VCaP (cell line): ENCODE measurements around the gene FOXE3.

Experiments
- H3K27ac ChIP-seq: fragments of 450-650 bp; 2 replicates; pipeline ENCODE4 v1.5.1; 2017
- TF ChIP-seq, protein P1 (sequence below): fragments of 450-650 bp; conservative IDR thresholded peaks from 2 replicates; pipeline ENCODE4 v1.5.1; 2017; ENCODE audit warnings: mild to moderate bottlenecking, moderate library complexity

FOXE3 gene

GRCh38 chr1:47415728-47416318 lies at the start of gene FOXE3:
FOXE3 (plus strand) TSS chr1:47416285; CDS start chr1:47416316, 31 bp downstream.
- TF ChIP-seq, protein P1, sequence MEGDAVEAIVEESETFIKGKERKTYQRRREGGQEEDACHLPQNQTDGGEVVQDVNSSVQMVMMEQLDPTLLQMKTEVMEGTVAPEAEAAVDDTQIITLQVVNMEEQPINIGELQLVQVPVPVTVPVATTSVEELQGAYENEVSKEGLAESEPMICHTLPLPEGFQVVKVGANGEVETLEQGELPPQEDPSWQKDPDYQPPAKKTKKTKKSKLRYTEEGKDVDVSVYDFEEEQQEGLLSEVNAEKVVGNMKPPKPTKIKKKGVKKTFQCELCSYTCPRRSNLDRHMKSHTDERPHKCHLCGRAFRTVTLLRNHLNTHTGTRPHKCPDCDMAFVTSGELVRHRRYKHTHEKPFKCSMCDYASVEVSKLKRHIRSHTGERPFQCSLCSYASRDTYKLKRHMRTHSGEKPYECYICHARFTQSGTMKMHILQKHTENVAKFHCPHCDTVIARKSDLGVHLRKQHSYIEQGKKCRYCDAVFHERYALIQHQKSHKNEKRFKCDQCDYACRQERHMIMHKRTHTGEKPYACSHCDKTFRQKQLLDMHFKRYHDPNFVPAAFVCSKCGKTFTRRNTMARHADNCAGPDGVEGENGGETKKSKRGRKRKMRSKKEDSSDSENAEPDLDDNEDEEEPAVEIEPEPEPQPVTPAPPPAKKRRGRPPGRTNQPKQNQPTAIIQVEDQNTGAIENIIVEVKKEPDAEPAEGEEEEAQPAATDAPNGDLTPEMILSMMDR = no peak

DNA sequence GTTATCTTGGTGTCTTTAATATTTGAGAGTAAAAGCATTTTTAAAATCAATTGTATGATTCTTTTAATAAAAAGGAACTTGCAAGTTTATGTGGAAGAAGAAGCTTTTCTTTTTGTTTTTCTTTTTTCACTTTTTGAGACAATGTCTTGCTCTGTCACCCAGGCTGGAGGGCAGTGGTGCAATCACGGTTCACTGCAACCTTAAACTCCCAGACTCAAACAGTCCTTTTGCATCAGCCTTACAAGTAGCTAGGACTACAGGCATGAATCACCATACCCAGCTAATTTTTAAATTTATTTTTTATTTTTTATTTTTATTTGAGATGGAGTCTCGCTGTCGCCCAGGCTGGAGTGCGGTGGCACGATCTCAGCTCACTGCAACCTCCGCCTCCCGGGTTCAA lies 48.4 kb upstream of the FOXE3 start:
- no peak overlapping the region for H3K27ac ChIP-seq
- TF ChIP-seq, protein P1 = no peak

More at GRCh38 chr1:47415728-47416318, at the start of gene FOXE3:
- H3K27ac ChIP-seq = no peak within 1 kb of the TSS

DNA sequence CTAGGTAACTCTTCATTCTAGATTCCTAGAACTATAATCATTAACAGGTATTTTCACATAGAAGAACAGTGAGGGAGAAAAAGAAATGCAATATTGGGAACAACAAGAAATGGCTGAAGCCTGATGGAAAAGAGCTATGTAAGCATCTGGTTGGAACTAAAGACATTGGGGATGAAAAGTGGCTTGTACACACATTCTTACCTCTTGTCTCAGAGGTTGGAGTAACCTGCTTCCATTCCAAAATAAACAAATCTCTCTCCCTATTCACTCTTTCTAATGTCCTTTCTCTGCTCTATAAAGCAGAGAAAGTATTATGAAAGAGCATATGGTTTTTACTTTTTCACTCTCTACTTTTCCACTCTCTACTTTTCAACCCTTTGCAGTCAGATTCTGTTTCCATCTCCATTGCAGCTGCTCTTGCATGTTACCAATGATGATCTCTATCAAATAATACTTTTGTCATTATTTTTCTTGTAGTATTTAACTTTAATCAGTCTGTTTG lies 45.0 kb upstream of the FOXE3 start:
- no peak overlapping the region for H3K27ac ChIP-seq
- TF ChIP-seq, protein P1 = no peak

DNA sequence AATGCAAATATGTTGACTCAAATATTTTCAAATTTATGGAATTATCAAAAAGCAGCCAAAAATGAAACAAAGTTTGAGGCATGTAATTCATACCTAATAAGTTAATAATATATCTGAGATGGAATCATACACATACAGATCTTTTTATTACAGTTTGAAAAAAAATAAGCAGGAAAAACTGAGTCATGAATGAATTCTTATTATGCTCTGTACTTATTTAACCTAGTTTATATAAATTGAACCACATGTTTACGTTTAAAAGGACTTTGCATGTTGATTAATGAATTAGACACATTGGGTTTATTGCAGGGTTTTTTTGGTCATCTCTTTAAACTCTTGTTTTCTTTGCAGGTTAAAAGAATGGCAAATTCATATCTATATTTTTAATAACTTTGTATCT lies 41.6 kb upstream of the FOXE3 start:
- H3K27ac ChIP-seq = no peak overlapping the region
- TF ChIP-seq, protein P1 = no peak

GRCh38 chr1:47378147-47378546 lies 37.9 kb upstream of the FOXE3 start:
- H3K27ac ChIP-seq = no peak overlapping the region
- TF ChIP-seq, protein P1 = no peak

DNA sequence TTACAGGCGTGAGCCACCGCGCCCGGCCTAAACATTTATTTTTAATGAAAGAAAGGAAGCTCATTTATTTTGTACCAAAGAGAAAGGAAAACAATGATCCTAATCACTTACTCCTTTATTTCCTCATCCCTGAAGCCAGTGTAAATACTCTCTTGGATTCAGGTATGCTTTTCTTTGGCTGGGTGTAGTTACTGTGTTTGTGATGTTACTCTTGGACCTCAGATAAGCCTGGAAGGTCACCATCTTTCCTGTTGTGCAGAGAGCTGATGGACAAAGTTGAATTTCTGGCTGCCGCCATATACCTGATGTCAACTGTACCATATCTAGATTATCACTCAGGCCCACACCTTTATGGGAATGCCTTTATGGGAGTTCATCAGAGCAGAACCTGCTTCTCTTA lies 35.4 kb upstream of the FOXE3 start:
- TF ChIP-seq, protein P1 = no peak
- H3K27ac ChIP-seq = peak overlapping the region; percentile 71

DNA sequence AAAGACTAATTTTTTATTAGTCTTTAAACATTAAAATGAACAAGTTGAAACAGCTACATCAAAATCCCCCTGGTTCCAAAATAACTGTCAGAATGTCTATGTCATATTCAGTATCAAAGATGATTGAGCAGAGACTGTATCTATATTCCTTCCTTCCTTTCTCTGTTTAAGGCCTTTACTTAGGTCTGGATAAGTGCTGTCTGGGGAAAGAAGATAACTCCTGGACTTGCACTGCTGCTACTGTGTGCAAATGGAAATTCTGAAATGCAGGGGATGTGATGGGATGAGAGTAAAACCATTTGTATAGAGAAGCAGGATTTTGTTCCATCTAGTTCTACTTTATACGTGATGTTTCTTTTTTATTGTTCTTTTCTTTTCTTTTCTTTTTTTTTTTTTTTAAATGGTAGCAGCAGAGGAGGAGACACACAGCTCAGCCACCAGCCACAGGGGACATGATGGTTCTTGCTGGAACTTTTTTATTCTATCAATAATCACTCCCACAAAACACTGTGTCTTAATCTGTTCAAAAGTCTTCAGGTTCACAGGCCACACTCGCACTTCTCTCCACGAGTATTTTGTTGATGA lies 33.6 kb upstream of the FOXE3 start:
- TF ChIP-seq, protein P1 = no peak
- peak overlapping the region; percentile 71; the same call in 1 of the 2 replicates for H3K27ac ChIP-seq
